HEK293 (cell line): ENCODE data around the gene FBXL13.
A peak's percentile ranks its signal among the peaks of the same experiment; 100 is the strongest.

Experiments
- CTCF ChIA-PET: fragments of 350-600 bp; formaldehyde crosslinking; extraction: SDS; loops from one replicate; lab custom pipeline; 2021; ENCODE audit warnings: antibody characterized with exemption; lab: Yijun Ruan, JAX
- POLR2A ChIA-PET: fragments of 300-600 bp; formaldehyde crosslinking; extraction: SDS; loops from one replicate; lab custom pipeline; 2020; ENCODE audit warnings: antibody characterized with exemption, inconsistent platforms; lab: Yijun Ruan, JAX
- H3K27ac ChIP-seq: fragments of 200-500 bp; sonication (Bioruptor generic); 2 replicates; pipeline ENCODE4 v1.5.1; 2014; ENCODE audit warnings: low read depth, low read length, control low read depth, inconsistent platforms; ENCODE audit errors: extremely low read depth
- H3K36me3 ChIP-seq, 2 experiments: fragments of 200-500 bp in 1 of 2; sonication (Bioruptor generic) in 1 of 2; 1 replicate in 1 of 2; 2 replicates in 1 of 2; pipeline ENCODE4 v1.5.1; 2014 to 2017; ENCODE audit warnings: inconsistent platforms in 2 of 2, low read length in 2 of 2; ENCODE audit not compliant: control insufficient read depth in 2 of 2, insufficient read depth in 1 of 2
- H3K4me1 ChIP-seq: fragments of 200-500 bp; sonication (Bioruptor generic); 2 replicates; pipeline ENCODE4 v1.5.1; 2014; ENCODE audit warnings: mild to moderate bottlenecking, low read length, inconsistent platforms; ENCODE audit not compliant: control insufficient read depth, insufficient read depth
- H3K4me3 ChIP-seq: 2 replicates; pipeline ENCODE4 v1.5.1; 2011; ENCODE audit warnings: low read depth, mild to moderate bottlenecking, control low read depth, low read length, moderate library complexity
- H3K9me3 ChIP-seq: fragments of 200-500 bp; sonication (Bioruptor generic); 2 replicates; pipeline ENCODE4 v1.5.1; 2014; ENCODE audit warnings: low read depth, low read length, inconsistent platforms; ENCODE audit not compliant: control insufficient read depth, insufficient read depth
- ELK4 ChIP-seq: IDR thresholded peaks from 2 replicates; pipeline ENCODE4 v1.6.1; 2011; ENCODE audit warnings: mild to moderate bottlenecking, low read depth, low read length, borderline replicate concordance
- KLF8 ChIP-seq: fragments of 450-650 bp; formaldehyde crosslinking; IDR thresholded peaks from 2 replicates; pipeline ENCODE4 v1.5.1; 2016; ENCODE audit warnings: missing biosample characterization, missing genetic modification characterization
- PRDM2 ChIP-seq: fragments of 450-650 bp; formaldehyde crosslinking; IDR thresholded peaks from 2 replicates; pipeline ENCODE4 v1.5.1; 2016; ENCODE audit warnings: missing biosample characterization, missing genetic modification characterization, borderline replicate concordance
- PRDM6 ChIP-seq: fragments of 450-650 bp; formaldehyde crosslinking; IDR thresholded peaks from 2 replicates; pipeline ENCODE4 v1.5.1; 2017; ENCODE audit warnings: missing biosample characterization, missing genetic modification characterization
- SCRT1 ChIP-seq: fragments of 450-650 bp; formaldehyde crosslinking; IDR thresholded peaks from 2 replicates; pipeline ENCODE4 v1.5.1; 2016; ENCODE audit warnings: missing biosample characterization, missing genetic modification characterization, borderline replicate concordance
- TCF7L2 ChIP-seq: IDR thresholded peaks from 2 replicates; pipeline ENCODE4 v1.6.1; 2011; ENCODE audit warnings: low read depth, mild to moderate bottlenecking, inconsistent platforms, low read length, moderate library complexity, borderline replicate concordance
- WT1 ChIP-seq: fragments of 450-650 bp; formaldehyde crosslinking; IDR thresholded peaks from 2 replicates; pipeline ENCODE4 v1.5.1; 2016; ENCODE audit warnings: missing biosample characterization, missing genetic modification characterization
- ZBTB20 ChIP-seq: fragments of 450-650 bp; formaldehyde crosslinking; IDR thresholded peaks from 2 replicates; pipeline ENCODE4 v1.5.1; 2016; ENCODE audit warnings: missing biosample characterization, missing genetic modification characterization
- ZBTB48 ChIP-seq: fragments of 450-650 bp; formaldehyde crosslinking; IDR thresholded peaks from 2 replicates; pipeline ENCODE4 v1.5.1; 2016; ENCODE audit warnings: missing biosample characterization, missing genetic modification characterization
- ZEB2 ChIP-seq: fragments of 450-650 bp; formaldehyde crosslinking; IDR thresholded peaks from 2 replicates; pipeline ENCODE4 v1.5.1; 2016; ENCODE audit warnings: missing biosample characterization, missing genetic modification characterization
- ZFP69B ChIP-seq: fragments of 450-650 bp; formaldehyde crosslinking; IDR thresholded peaks from 2 replicates; pipeline ENCODE4 v1.5.1; 2016; ENCODE audit warnings: missing biosample characterization, missing genetic modification characterization
- ZNF184 ChIP-seq: fragments of 450-650 bp; IDR thresholded peaks from 2 replicates; pipeline ENCODE4 v1.5.1; 2018; ENCODE audit warnings: missing biosample characterization, mild to moderate bottlenecking, missing genetic modification characterization
- ZNF223 ChIP-seq: fragments of 450-650 bp; formaldehyde crosslinking; IDR thresholded peaks from 2 replicates; pipeline ENCODE4 v1.5.1; 2016; ENCODE audit warnings: missing biosample characterization, missing genetic modification characterization
- ZNF354C ChIP-seq: fragments of 450-650 bp; formaldehyde crosslinking; IDR thresholded peaks from 2 replicates; pipeline ENCODE4 v1.5.1; 2016; ENCODE audit warnings: missing biosample characterization, missing genetic modification characterization, low read depth, borderline replicate concordance
- ZNF449 ChIP-seq: fragments of 450-650 bp; formaldehyde crosslinking; IDR thresholded peaks from 2 replicates; pipeline ENCODE4 v1.5.1; 2017; ENCODE audit warnings: missing biosample characterization, mild to moderate bottlenecking, missing genetic modification characterization, moderate library complexity
- ZNF692 ChIP-seq: fragments of 450-650 bp; formaldehyde crosslinking; IDR thresholded peaks from 2 replicates; pipeline ENCODE4 v1.5.1; 2016; ENCODE audit warnings: missing biosample characterization, missing genetic modification characterization
- ZNF768 ChIP-seq: fragments of 450-650 bp; formaldehyde crosslinking; IDR thresholded peaks from 2 replicates; pipeline ENCODE4 v1.5.1; 2018; ENCODE audit warnings: missing biosample characterization, mild to moderate bottlenecking, missing genetic modification characterization
- ZSCAN18 ChIP-seq: fragments of 450-650 bp; formaldehyde crosslinking; IDR thresholded peaks from 2 replicates; pipeline ENCODE4 v1.5.1; 2016; ENCODE audit warnings: missing biosample characterization, missing genetic modification characterization
- ZSCAN23 ChIP-seq: fragments of 450-650 bp; formaldehyde crosslinking; IDR thresholded peaks from 2 replicates; pipeline ENCODE4 v1.5.1; 2016; ENCODE audit warnings: missing biosample characterization, missing genetic modification characterization

Gene FBXL13

GRCh38 chr7:102898532-102898859 is 176.1 kb downstream of the FBXL13 start (continued):
- no peak for TF ChIP-seq ZNF768 (tag by site-specific recombination)
- no peak for TF ChIP-seq ZSCAN18 (tag by site-specific recombination)
- no peak for TF ChIP-seq ZSCAN23 (tag by site-specific recombination)

GRCh38 chr7:102897856-102898531 is 176.6 kb downstream of the FBXL13 start:
- Histone ChIP-seq H3K4me3 (no peak overlapping the region), H3K4me1 (peaks cover 8% of the 10 kb centered on the region), H3K36me3 (no peaks in the 10 kb centered on the region), H3K27ac (no peak overlapping the region), H3K9me3 (no peaks in the 10 kb centered on the region)
- POLR2A ChIA-PET, result no interaction called here
- CTCF ChIA-PET, result no interaction called here
- TF ChIP-seq ZNF449 (tag by site-specific recombination) (no peak), WT1 (tag by site-specific recombination) (peak; percentile 97)

- peaks cover 8% of the 10 kb centered on the region for H3K4me1 ChIP-seq
- ChIA-PET CTCF (no interaction called here), POLR2A (no interaction called here)
- H3K27ac ChIP-seq, result no peak overlapping the region
- no peaks in the 10 kb centered on the region for H3K36me3 ChIP-seq
- no peak for TF ChIP-seq ZNF184
- peak; percentile 86 for TF ChIP-seq ZFP69B (tag by site-specific recombination)
- no peak for TF ChIP-seq ZNF768 (tag by site-specific recombination)
- TF ChIP-seq KLF8 (tag by site-specific recombination), result 0 out of 2 replicates have a peak, but pooled peaks have one; percentile 19
- peak; percentile 62; the same call in 1 of the 2 replicates for TF ChIP-seq PRDM6 (tag by site-specific recombination)
- no peak for TF ChIP-seq TCF7L2
- TF ChIP-seq ELK4, result no peak
- no peak for TF ChIP-seq PRDM2 (tag by site-specific recombination)
- peak; percentile 89 for TF ChIP-seq ZNF692 (tag by site-specific recombination)
- peak; percentile 54; the same call in 1 of the 2 replicates for TF ChIP-seq ZBTB20 (tag by site-specific recombination)
- TF ChIP-seq ZNF223 (tag by site-specific recombination), result no peak
- no peak for TF ChIP-seq ZNF354C (tag by site-specific recombination)
- TF ChIP-seq ZEB2 (tag by site-specific recombination), result no peak
- TF ChIP-seq SCRT1 (tag by site-specific recombination), result no peak
- peak; percentile 77 for TF ChIP-seq WT1 (tag by site-specific recombination)
- TF ChIP-seq ZBTB48, result peak; percentile 57
- no peaks in the 10 kb centered on the region for H3K9me3 ChIP-seq
- H3K4me3 ChIP-seq, result no peak overlapping the region
These were observed 177.4 kb downstream of the FBXL13 start for GRCh38 chr7:102897211-102897631.
